ENCODE results near the gene SS18L1.

GRCh38 chr20:62200491-62201172 is 57.1 kb downstream of the SS18L1 start:
- TF ChIP-seq CTCF (IDR thresholded peaks at IDR 0.05; ENCODE audit: insufficient read depth, low read length, poor library complexity, severe bottlenecking) = no peak
- no peak for TF ChIP-seq EZH2phosphoT487 (conservative IDR thresholded peaks at IDR 0.05; ENCODE audit: low read length)

Data from SU-DHL-6 (cell line).